GM12878 (cell line): ENCODE results near the gene FAM114A1. TPM values are rescaled to one million over a fixed set of nuclear protein-coding genes. Genes with fewer than 3 reads are reported as not detected.

Experiments used
- ATF7 ChIP-seq: fragments of 450-650 bp; IDR thresholded peaks from 2 replicates; pipeline ENCODE4 v1.6.1; 2016; ENCODE audit warnings: low read depth, mild to moderate bottlenecking
- BHLHE40 ChIP-seq, 2 experiments: fragments of 450-650 bp in 1 of 2; IDR thresholded peaks; 2 replicates each; pipeline ENCODE4 v1.6.1; 2011 to 2017; ENCODE audit warnings: low read depth in 2 of 2, borderline replicate concordance in 1 of 2, improper control_type of control experiment in 1 of 2, low read length in 1 of 2, mild to moderate bottlenecking in 1 of 2
- FOXM1 ChIP-seq: IDR thresholded peaks from 2 replicates; pipeline ENCODE4 v1.6.1; 2012; ENCODE audit warnings: low read depth, mild to moderate bottlenecking, inconsistent platforms, low read length, moderate library complexity
- MTA2 ChIP-seq: fragments of 450-650 bp; IDR thresholded peaks from 2 replicates; pipeline ENCODE4 v1.6.1; 2016; ENCODE audit warnings: low read depth, mild to moderate bottlenecking, moderate library complexity
- NFIC ChIP-seq: IDR thresholded peaks from 2 replicates; pipeline ENCODE4 v1.6.1; 2012; ENCODE audit warnings: low read depth, mild to moderate bottlenecking, inconsistent platforms, low read length, moderate library complexity
- PAX5 ChIP-seq: IDR thresholded peaks from 2 replicates; pipeline ENCODE4 v1.6.1; 2011; ENCODE audit warnings: low read depth, low read length, borderline replicate concordance
- RAD21 ChIP-seq: IDR thresholded peaks from 2 replicates; pipeline ENCODE4 v1.6.1; 2011; ENCODE audit warnings: mild to moderate bottlenecking, low read depth, low read length, moderate library complexity; ENCODE audit not compliant: insufficient read depth
- RAD51 ChIP-seq: fragments of 450-650 bp; IDR thresholded peaks from 2 replicates; pipeline ENCODE4 v1.6.1; 2016; ENCODE audit warnings: moderate library complexity, mild to moderate bottlenecking, inconsistent platforms
- SIX5 ChIP-seq: IDR thresholded peaks from 2 replicates; pipeline ENCODE4 v1.6.1; 2011; ENCODE audit warnings: mild to moderate bottlenecking, low read depth, low read length, moderate library complexity; ENCODE audit not compliant: severe bottlenecking
- SMAD5 ChIP-seq: IDR thresholded peaks from 2 replicates; pipeline ENCODE4 v1.6.1; 2016; ENCODE audit warnings: antibody characterized with exemption, low read depth
- SMARCA5 ChIP-seq: fragments of 450-650 bp; IDR thresholded peaks from 2 replicates; pipeline ENCODE4 v1.6.1; 2017; ENCODE audit warnings: mild to moderate bottlenecking
- SUPT20H ChIP-seq: IDR thresholded peaks from 2 replicates; pipeline ENCODE4 v1.6.1; 2011; ENCODE audit warnings: low read depth, mild to moderate bottlenecking, low read length, moderate library complexity, borderline replicate concordance; ENCODE audit not compliant: control insufficient read depth
- YY1 ChIP-seq: IDR thresholded peaks from 2 replicates; pipeline ENCODE4 v1.6.1; 2011; ENCODE audit warnings: low read depth, mild to moderate bottlenecking, low read length
- ZNF274 ChIP-seq: IDR thresholded peaks from one replicate; pipeline ENCODE4 v1.8.0; 2011; ENCODE audit not compliant: insufficient read length, insufficient read depth
- ZNF622 ChIP-seq: fragments of 450-650 bp; IDR thresholded peaks from 2 replicates; pipeline ENCODE4 v1.6.1; 2017; ENCODE audit warnings: mild to moderate bottlenecking, inconsistent platforms
- polyA plus RNA-seq, 11 experiments: library from polyadenylated mRNA; depleted of rRNA in 4 of 11; unstranded in 6 of 11; stranded (reverse) in 5 of 11; fragments of >200 nt; fragmentation: Nextera tagmentation in 4 of 11; fragmentation: Illumina TruSeq in 1 of 11; extraction: Ambion mirVana in 4 of 11; extraction: Trizol in 1 of 11; gene quantifications; 1 replicate in 1 of 11; 2 replicates in 10 of 11; pipeline versions ENCODE4 v1.2.1 to v1.2.3, GENCODE V29; 2011 to 2016; ENCODE audit warnings: inconsistent platforms in 2 of 11, missing spikeins in 2 of 11, low read depth in 1 of 11
- total RNA-seq, 4 experiments: library from RNA; depleted of rRNA in 3 of 4; stranded (reverse); fragments of >200 nt in 3 of 4; fragmentation: Illumina TruSeq in 1 of 4; extraction: Trizol in 1 of 4; gene quantifications; 2 replicates each; pipeline versions ENCODE4 v1.2.1 to v1.2.3, GENCODE V29; 2013 to 2021
- TF ChIP-seq, protein P1 (sequence below): fragments of 450-650 bp; IDR thresholded peaks from 2 replicates; pipeline ENCODE4 v1.6.1; 2016; ENCODE audit warnings: mild to moderate bottlenecking
- TF ChIP-seq, protein P2 (sequence below): IDR thresholded peaks from 2 replicates; pipeline ENCODE4 v1.6.1; 2012; ENCODE audit warnings: improper control_type of control experiment, low read depth, low read length; ENCODE audit not compliant: insufficient replicate concordance
- TF ChIP-seq, protein P3 (sequence below), 3 experiments: IDR thresholded peaks in 2 of 3; conservative IDR thresholded peaks in 1 of 3; 2 replicates each; pipeline ENCODE4 v1.5.1; 2011; ENCODE audit warnings: low read depth in 3 of 3, low read length in 3 of 3, mild to moderate bottlenecking in 3 of 3, control low read depth in 2 of 3, moderate library complexity in 2 of 3, inconsistent platforms in 1 of 3, mixed read lengths in 1 of 3; ENCODE audit not compliant: control insufficient read depth in 2 of 3, insufficient read depth in 1 of 3; ENCODE audit errors: extremely low read depth in 1 of 3
- TF ChIP-seq, protein P4 (sequence below): fragments of 450-650 bp; IDR thresholded peaks from 2 replicates; pipeline ENCODE4 v1.6.1; 2018; ENCODE audit warnings: mild to moderate bottlenecking, low read depth, moderate library complexity; ENCODE audit not compliant: partially characterized antibody

Gene FAM114A1
- total and polyA plus RNA-seq, 10 of the 15 experiments (the other 5 are each of a cell fraction or from before 2014, with no cell fraction given): 1.3 to 6.2 (median 3.9) TPM

DNA sequence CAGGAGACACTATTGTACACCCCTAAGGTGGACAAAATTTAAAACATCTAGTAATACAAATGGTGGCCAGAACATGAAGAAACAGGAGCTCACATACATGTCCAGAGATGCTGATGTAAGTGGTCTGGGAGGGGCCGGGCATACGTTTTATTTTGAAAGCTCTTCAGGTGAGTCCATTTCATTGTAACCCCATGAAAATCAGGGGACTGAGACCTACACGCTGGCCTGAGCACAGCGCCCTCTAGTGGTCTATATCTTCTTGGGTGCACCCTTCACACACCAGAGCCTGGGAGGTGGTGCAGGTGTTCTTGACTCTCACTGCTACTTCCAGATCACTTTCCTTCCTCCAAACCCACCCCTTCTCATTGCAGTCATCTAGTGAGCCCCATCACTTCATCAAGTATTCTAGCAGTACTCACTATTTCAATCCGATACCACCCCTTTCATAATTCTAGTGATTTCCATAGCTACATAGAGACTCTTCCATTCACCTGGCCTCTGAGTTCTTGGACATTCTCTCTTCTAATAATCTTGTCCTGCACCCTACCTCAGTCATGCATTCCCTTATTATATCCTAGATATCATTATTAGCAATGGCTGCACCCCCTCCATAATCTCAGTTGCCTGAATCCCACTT, 6.7 kb upstream of the FAM114A1 start (continued):
- no peak for TF ChIP-seq ZNF274
- TF ChIP-seq, protein P1, sequence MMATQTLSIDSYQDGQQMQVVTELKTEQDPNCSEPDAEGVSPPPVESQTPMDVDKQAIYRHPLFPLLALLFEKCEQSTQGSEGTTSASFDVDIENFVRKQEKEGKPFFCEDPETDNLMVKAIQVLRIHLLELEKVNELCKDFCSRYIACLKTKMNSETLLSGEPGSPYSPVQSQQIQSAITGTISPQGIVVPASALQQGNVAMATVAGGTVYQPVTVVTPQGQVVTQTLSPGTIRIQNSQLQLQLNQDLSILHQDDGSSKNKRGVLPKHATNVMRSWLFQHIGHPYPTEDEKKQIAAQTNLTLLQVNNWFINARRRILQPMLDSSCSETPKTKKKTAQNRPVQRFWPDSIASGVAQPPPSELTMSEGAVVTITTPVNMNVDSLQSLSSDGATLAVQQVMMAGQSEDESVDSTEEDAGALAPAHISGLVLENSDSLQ: no peak
- peak; percentile 51; the same call in 1 of the 2 replicates for TF ChIP-seq PAX5
- no peak for TF ChIP-seq MTA2
- 0 out of 2 replicates have a peak, but pooled peaks have one; percentile 61 for TF ChIP-seq SMARCA5
- TF ChIP-seq SMAD5: no peak
- TF ChIP-seq, protein P2, sequence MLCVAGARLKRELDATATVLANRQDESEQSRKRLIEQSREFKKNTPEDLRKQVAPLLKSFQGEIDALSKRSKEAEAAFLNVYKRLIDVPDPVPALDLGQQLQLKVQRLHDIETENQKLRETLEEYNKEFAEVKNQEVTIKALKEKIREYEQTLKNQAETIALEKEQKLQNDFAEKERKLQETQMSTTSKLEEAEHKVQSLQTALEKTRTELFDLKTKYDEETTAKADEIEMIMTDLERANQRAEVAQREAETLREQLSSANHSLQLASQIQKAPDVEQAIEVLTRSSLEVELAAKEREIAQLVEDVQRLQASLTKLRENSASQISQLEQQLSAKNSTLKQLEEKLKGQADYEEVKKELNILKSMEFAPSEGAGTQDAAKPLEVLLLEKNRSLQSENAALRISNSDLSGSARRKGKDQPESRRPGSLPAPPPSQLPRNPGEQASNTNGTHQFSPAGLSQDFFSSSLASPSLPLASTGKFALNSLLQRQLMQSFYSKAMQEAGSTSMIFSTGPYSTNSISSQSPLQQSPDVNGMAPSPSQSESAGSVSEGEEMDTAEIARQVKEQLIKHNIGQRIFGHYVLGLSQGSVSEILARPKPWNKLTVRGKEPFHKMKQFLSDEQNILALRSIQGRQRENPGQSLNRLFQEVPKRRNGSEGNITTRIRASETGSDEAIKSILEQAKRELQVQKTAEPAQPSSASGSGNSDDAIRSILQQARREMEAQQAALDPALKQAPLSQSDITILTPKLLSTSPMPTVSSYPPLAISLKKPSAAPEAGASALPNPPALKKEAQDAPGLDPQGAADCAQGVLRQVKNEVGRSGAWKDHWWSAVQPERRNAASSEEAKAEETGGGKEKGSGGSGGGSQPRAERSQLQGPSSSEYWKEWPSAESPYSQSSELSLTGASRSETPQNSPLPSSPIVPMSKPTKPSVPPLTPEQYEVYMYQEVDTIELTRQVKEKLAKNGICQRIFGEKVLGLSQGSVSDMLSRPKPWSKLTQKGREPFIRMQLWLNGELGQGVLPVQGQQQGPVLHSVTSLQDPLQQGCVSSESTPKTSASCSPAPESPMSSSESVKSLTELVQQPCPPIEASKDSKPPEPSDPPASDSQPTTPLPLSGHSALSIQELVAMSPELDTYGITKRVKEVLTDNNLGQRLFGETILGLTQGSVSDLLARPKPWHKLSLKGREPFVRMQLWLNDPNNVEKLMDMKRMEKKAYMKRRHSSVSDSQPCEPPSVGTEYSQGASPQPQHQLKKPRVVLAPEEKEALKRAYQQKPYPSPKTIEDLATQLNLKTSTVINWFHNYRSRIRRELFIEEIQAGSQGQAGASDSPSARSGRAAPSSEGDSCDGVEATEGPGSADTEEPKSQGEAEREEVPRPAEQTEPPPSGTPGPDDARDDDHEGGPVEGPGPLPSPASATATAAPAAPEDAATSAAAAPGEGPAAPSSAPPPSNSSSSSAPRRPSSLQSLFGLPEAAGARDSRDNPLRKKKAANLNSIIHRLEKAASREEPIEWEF: no peak
- TF ChIP-seq ATF7: 0 out of 2 replicates have a peak, but pooled peaks have one; percentile 14
- TF ChIP-seq, protein P3, sequence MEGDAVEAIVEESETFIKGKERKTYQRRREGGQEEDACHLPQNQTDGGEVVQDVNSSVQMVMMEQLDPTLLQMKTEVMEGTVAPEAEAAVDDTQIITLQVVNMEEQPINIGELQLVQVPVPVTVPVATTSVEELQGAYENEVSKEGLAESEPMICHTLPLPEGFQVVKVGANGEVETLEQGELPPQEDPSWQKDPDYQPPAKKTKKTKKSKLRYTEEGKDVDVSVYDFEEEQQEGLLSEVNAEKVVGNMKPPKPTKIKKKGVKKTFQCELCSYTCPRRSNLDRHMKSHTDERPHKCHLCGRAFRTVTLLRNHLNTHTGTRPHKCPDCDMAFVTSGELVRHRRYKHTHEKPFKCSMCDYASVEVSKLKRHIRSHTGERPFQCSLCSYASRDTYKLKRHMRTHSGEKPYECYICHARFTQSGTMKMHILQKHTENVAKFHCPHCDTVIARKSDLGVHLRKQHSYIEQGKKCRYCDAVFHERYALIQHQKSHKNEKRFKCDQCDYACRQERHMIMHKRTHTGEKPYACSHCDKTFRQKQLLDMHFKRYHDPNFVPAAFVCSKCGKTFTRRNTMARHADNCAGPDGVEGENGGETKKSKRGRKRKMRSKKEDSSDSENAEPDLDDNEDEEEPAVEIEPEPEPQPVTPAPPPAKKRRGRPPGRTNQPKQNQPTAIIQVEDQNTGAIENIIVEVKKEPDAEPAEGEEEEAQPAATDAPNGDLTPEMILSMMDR (IDR thresholded peaks at IDR 0.05 in 2 of 3, conservative IDR thresholded peaks at IDR 0.05 in 1 of 3; ENCODE audit: control insufficient read depth in 2 of 3, extremely low read depth in 1 of 3, insufficient read depth in 1 of 3, low read depth in 3 of 3, low read length in 3 of 3): peak; percentile 79 to 87 (median 82)
- no peak for TF ChIP-seq NFIC
- TF ChIP-seq SIX5: no peak
- TF ChIP-seq RAD51: no peak
- TF ChIP-seq YY1: peak; percentile 74
- TF ChIP-seq, protein P4, sequence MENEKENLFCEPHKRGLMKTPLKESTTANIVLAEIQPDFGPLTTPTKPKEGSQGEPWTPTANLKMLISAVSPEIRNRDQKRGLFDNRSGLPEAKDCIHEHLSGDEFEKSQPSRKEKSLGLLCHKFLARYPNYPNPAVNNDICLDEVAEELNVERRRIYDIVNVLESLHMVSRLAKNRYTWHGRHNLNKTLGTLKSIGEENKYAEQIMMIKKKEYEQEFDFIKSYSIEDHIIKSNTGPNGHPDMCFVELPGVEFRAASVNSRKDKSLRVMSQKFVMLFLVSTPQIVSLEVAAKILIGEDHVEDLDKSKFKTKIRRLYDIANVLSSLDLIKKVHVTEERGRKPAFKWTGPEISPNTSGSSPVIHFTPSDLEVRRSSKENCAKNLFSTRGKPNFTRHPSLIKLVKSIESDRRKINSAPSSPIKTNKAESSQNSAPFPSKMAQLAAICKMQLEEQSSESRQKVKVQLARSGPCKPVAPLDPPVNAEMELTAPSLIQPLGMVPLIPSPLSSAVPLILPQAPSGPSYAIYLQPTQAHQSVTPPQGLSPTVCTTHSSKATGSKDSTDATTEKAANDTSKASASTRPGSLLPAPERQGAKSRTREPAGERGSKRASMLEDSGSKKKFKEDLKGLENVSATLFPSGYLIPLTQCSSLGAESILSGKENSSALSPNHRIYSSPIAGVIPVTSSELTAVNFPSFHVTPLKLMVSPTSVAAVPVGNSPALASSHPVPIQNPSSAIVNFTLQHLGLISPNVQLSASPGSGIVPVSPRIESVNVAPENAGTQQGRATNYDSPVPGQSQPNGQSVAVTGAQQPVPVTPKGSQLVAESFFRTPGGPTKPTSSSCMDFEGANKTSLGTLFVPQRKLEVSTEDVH: no peak
- TF ChIP-seq ZNF622: no peak
- TF ChIP-seq FOXM1: no peak
- TF ChIP-seq SUPT20H: no peak
- TF ChIP-seq RAD21: peak; percentile 60
- no peak for TF ChIP-seq BHLHE40 (IDR thresholded peaks at IDR 0.05; ENCODE audit: borderline replicate concordance in 1 of 2, low read depth in 2 of 2, low read length in 1 of 2)
